ENCODE measurements around the gene ZSCAN4. TPM values are rescaled to one million over a fixed set of nuclear protein-coding genes. Genes with fewer than 3 reads are reported as not detected.

Gene ZSCAN4, protein sequence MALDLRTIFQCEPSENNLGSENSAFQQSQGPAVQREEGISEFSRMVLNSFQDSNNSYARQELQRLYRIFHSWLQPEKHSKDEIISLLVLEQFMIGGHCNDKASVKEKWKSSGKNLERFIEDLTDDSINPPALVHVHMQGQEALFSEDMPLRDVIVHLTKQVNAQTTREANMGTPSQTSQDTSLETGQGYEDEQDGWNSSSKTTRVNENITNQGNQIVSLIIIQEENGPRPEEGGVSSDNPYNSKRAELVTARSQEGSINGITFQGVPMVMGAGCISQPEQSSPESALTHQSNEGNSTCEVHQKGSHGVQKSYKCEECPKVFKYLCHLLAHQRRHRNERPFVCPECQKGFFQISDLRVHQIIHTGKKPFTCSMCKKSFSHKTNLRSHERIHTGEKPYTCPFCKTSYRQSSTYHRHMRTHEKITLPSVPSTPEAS
- total RNA-seq = not detected in 2 replicates

GRCh38 chr19:57668635-57669034 lies at the start of gene ZSCAN4:
Gene ZSCAN4 (plus strand): TSS chr19:57668935. CDS start chr19:57676146, 7,211 bp downstream.

GRCh38 chr19:57632987-57633831 lies 35.5 kb upstream of the ZSCAN4 start, which contains the start of gene ZNF211:
Gene ZNF211 (plus strand): TSS chr19:57633168. CDS start chr19:57633347, 179 bp downstream.

DNA sequence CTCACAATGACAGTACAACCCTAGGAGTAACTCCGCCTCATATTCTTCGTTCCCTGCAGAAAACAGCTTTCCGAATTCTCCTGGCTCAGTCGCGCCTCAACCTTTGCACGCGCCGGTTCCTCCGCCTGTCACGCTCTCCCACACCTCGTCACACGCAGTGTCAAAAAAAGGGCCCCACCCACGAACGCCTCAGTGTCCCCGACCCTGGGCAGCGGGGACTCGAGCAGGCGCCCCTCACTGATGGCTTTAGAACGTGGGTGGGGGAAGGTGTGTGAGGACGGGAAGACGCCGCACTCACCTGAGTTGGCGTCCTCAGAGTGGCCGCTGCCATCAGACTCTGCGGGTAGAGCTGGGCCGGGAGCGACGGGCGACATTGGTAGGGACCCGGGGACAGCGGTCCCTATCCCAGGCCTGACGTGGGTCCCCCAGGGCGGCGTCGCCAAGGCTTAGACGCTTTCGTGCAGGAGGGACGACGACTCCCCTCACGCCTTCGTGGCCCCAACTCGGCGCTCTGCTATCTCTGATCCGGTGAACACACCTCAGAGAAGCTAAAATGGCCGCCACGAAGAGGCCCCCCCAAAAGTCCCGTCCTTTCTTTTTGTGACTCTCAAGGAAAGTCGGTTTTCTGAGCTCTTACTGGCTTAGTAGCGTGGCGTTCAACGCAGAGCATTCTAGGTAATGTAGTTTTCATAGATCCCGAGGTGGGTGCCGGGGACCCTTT lies 40.1 kb downstream of the ZSCAN4 start, which contains the start of gene ZNF154:
Gene ZNF154, minus strand, starts transcription at position 564 of the 721 bp plus-strand sequence. Its CDS starts 233 bp downstream, at position 331.

Other genes with a start within 250 kb of the ZSCAN4 start
- gene ZNF749, start 233.6 kb upstream of the ZSCAN4 start, total RNA-seq = 9.4 and 12.6 TPM in 2 replicates
- 0.15 TPM in 1 of 2 replicates, not detected in the other for gene VN1R1, start 211.8 kb upstream of the ZSCAN4 start, total RNA-seq
- gene ZNF772, start 191.4 kb upstream of the ZSCAN4 start, total RNA-seq = 8.2 TPM in 2 replicates
- 7.7 and 15.5 TPM in 2 replicates for gene ZNF419, start 181.2 kb upstream of the ZSCAN4 start, total RNA-seq
- 11.6 and 12.4 TPM in 2 replicates for gene ZNF773, start 169.0 kb upstream of the ZSCAN4 start, total RNA-seq
- 2.5 and 3.9 TPM in 2 replicates for gene ZNF549, start 141.6 kb upstream of the ZSCAN4 start, total RNA-seq
- gene ZNF550, start 109.1 kb upstream of the ZSCAN4 start, total RNA-seq = 3.6 and 4.9 TPM in 2 replicates
- 2.7 TPM in 2 replicates for gene ZNF416, start 90.0 kb upstream of the ZSCAN4 start, total RNA-seq
- 4.2 and 4.7 TPM in 2 replicates for gene ZIK1, start 84.8 kb upstream of the ZSCAN4 start, total RNA-seq
- 5.8 and 9.1 TPM in 2 replicates for gene ZNF530, start 69.0 kb upstream of the ZSCAN4 start, total RNA-seq
- gene ZNF134, start 54.7 kb upstream of the ZSCAN4 start, total RNA-seq = 8.4 and 9.1 TPM in 2 replicates
- 3.4 and 3.9 TPM in 2 replicates for gene ZNF211, start 35.8 kb upstream of the ZSCAN4 start, total RNA-seq
- 4.0 and 6.8 TPM in 2 replicates for gene ZNF551, start 13.0 kb downstream of the ZSCAN4 start, total RNA-seq
- 1.0 and 1.3 TPM in 2 replicates for gene ZNF154, start 40.3 kb downstream of the ZSCAN4 start, total RNA-seq
- 3.4 and 4.5 TPM in 2 replicates for gene ZNF671, start 58.7 kb downstream of the ZSCAN4 start, total RNA-seq
- gene ZNF776, start 77.9 kb downstream of the ZSCAN4 start, total RNA-seq = 4.8 and 5.7 TPM in 2 replicates
- gene ZNF586, start 100.7 kb downstream of the ZSCAN4 start, total RNA-seq = 4.9 and 5.9 TPM in 2 replicates
- gene ZNF552, start 146.0 kb downstream of the ZSCAN4 start, total RNA-seq = 3.0 and 4.2 TPM in 2 replicates
- gene ZNF587B, start 161.4 kb downstream of the ZSCAN4 start, total RNA-seq = 8.0 and 9.6 TPM in 2 replicates
- 8.5 and 13.4 TPM in 2 replicates for gene ZNF587, start 180.9 kb downstream of the ZSCAN4 start, total RNA-seq
- gene ZNF814, start 220.1 kb downstream of the ZSCAN4 start, total RNA-seq = 4.5 and 4.9 TPM in 2 replicates
- gene ZNF417, start 247.7 kb downstream of the ZSCAN4 start, total RNA-seq = 4.5 and 8.6 TPM in 2 replicates